Esophagus squamous epithelium (tissue), 5 donors: Measurements from ENCODE around the gene OTUD6A. TPM values are rescaled to one million over a fixed set of nuclear protein-coding genes. Genes with fewer than 3 reads are reported as not detected.

Source experiments
- DNase-seq: peaks from one replicate; lab custom pipeline; 2025; lab: John Stamatoyannopoulos, UW
- H3K27ac ChIP-seq, 4 donors: fragments of 200-600 bp; sonication (generic); one replicate each; pipeline ENCODE4 v1.5.1; 2016 to 2019; ENCODE audit warnings: mild to moderate bottlenecking in 1 of 4
- H3K27me3 ChIP-seq, 4 donors: fragments of 200-600 bp; sonication (generic); 1 replicate in 3 of 4; 2 replicates in 1 of 4; pipeline versions ENCODE4 v1.5.1 to v1.6.0; 2017 to 2021; ENCODE audit warnings: antibody characterized with exemption in 1 of 4
- H3K36me3 ChIP-seq, 3 donors: fragments of 200-600 bp; sonication (generic); one replicate each; pipeline ENCODE4 v1.5.1; 2016 to 2019
- H3K4me1 ChIP-seq, 3 donors: fragments of 200-600 bp; sonication (generic); one replicate each; pipeline ENCODE4 v1.5.1; 2017 to 2019
- H3K4me3 ChIP-seq, 4 donors: fragments of 200-600 bp; sonication (generic); 1 replicate in 3 of 4; 2 replicates in 1 of 4; pipeline ENCODE4 v1.5.1; 2016 to 2019; ENCODE audit warnings: mild to moderate bottlenecking in 2 of 4, moderate library complexity in 1 of 4
- H3K9me3 ChIP-seq, 3 donors: fragments of 200-600 bp; sonication (generic); one replicate each; pipeline ENCODE4 v1.5.1; 2016 to 2019
- POLR2A ChIP-seq, 4 donors: fragments of 450-650 bp; IDR thresholded peaks; one replicate each; pipeline ENCODE4 v1.6.1; 2017; ENCODE audit warnings: antibody characterized with exemption in 4 of 4, mild to moderate bottlenecking in 4 of 4, moderate library complexity in 3 of 4
- WGBS, 2 donors: methylation state at CpG; one replicate each; pipeline ENCODE4 v1.1.5; 2018; 5-methylcytosine and 5-hydroxymethylcytosine counted together
- intact Hi-C: fragments of 100-400 bp; cut with DNase I; formaldehyde crosslinking; loops from one replicate; pipeline ENCODE4 v1.15.0; 2022
- total RNA-seq, 4 donors: library from RNA; depleted of rRNA; stranded (reverse); fragments of >200 nt; gene quantifications; one replicate each; pipeline ENCODE4 v1.1.0, GENCODE V29; 2016
- TF ChIP-seq, protein P1 (sequence below), 6 experiments: fragments of 450-650 bp in 4 of 6; fragments of 200-600 bp in 2 of 6; sonication (generic) in 2 of 6; IDR thresholded peaks; one replicate each; pipeline ENCODE4 v1.5.1; 2016 to 2019; ENCODE audit warnings: antibody characterized with exemption in 6 of 6, mild to moderate bottlenecking in 4 of 6, moderate library complexity in 4 of 6
- donor health status: DM: yes; HTN: yes; CAD: no.

The OTUD6A gene
- total RNA-seq, 4 donors from 2014 or later, result not detected

DNA sequence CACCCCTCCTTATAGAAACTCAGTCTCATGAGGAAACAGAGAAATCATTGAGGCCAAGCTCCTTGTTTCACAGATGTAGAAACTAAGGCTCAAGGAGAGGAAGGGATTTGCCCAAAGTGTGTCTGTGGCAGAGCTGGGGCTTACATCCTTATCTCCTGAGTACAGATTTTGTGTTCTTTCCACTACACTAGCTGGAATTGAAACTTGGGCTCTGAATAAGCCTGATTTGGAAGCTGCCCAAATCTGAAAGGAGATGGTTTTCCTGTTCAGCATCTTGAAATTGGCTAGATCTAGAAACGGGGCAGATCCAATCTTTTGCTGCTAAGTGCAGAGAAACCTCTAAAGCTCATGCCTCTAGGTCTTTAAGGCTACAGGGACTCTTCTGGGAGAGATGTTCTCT lies 36.8 kb upstream of the OTUD6A start:
- H3K9me3 ChIP-seq, result no peaks in the 10 kb centered on the region
- no peaks in the 10 kb centered on the region for H3K27me3 ChIP-seq
- no peak overlapping the region for H3K4me3 ChIP-seq
- 25% methylated on average over 1 of the region's 1 CpG; no CpG with 5 or more reads in 1 of the 2 donors for WGBS, 2 donors
- no peaks in the 10 kb centered on the region for H3K4me1 ChIP-seq
- no peak for TF ChIP-seq POLR2A (IDR thresholded peaks at IDR 0.05)
- TF ChIP-seq, protein P1, sequence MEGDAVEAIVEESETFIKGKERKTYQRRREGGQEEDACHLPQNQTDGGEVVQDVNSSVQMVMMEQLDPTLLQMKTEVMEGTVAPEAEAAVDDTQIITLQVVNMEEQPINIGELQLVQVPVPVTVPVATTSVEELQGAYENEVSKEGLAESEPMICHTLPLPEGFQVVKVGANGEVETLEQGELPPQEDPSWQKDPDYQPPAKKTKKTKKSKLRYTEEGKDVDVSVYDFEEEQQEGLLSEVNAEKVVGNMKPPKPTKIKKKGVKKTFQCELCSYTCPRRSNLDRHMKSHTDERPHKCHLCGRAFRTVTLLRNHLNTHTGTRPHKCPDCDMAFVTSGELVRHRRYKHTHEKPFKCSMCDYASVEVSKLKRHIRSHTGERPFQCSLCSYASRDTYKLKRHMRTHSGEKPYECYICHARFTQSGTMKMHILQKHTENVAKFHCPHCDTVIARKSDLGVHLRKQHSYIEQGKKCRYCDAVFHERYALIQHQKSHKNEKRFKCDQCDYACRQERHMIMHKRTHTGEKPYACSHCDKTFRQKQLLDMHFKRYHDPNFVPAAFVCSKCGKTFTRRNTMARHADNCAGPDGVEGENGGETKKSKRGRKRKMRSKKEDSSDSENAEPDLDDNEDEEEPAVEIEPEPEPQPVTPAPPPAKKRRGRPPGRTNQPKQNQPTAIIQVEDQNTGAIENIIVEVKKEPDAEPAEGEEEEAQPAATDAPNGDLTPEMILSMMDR (IDR thresholded peaks at IDR 0.05), result no peak
- H3K36me3 ChIP-seq, result no peaks in the 10 kb centered on the region
- H3K27ac ChIP-seq, result no peak overlapping the region
- intact Hi-C loops, result no loop called here
- no peak for DNase-seq

DNA sequence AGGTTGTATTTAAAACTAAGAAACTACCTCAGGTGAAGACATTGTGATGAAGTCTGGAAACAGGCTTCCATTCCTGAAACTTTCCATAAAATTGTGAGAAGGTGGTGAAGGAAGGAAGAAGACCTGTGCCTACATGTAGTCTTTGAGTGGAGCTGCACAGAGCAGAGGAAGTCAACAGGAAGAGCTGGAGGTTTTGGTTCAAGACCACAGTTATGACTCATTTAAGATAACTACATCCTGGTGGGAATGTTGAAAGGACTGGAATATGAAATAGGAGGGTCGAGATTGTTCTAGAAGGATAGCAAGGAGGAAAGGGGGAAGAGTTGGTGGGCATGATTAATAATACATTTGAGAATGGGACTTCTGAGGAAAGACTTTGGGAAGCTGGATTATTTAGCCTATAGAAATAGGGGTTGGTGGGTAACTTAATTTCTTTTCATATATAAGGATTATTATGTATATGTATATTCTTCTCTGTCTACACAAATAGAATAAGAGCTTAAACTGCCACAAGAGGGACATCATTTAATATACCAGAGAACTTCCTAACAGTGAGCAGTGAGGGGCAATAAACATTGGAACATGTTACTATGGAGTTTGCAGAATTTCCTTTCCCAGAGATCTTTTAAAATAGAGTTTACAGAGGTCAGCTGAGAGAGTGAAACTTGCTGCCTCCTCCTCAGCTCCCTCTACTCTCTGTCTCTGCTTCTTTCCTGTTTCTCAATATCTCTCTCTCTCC lies 36.0 kb upstream of the OTUD6A start:
- no peaks in the 10 kb centered on the region for H3K27me3 ChIP-seq
- H3K4me3 ChIP-seq, result no peak overlapping the region
- no peaks in the 10 kb centered on the region for H3K4me1 ChIP-seq
- DNase-seq, result no peak
- TF ChIP-seq, protein P1 (IDR thresholded peaks at IDR 0.05), result no peak
- TF ChIP-seq POLR2A (IDR thresholded peaks at IDR 0.05), result no peak
- intact Hi-C loops, result no loop called here
- H3K9me3 ChIP-seq, result no peaks in the 10 kb centered on the region
- no peaks in the 10 kb centered on the region for H3K36me3 ChIP-seq
- 35 to 38% methylated on average over 1 of the region's 1 CpG for WGBS, 2 donors
- no peak overlapping the region for H3K27ac ChIP-seq

DNA sequence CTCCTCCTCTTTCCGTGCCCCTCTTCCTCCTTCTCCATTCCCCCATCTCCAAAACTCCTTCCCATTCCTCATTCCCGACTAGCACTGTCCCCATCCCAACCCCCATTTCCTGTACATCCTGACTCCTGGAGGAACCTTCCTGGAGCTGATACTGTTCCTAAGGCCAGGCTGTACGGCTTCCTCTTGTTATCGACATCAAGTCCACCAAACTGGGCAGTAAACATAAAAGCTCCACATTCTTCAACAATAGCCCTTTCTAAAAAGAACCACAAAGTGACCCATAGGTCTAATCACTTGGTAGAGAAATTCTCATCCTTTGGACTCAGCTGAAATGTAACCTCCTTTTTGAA lies 35.4 kb upstream of the OTUD6A start:
- WGBS, 2 donors, result 60 to 68% methylated on average over 4 of the region's 4 CpGs
- DNase-seq, result no peak
- intact Hi-C loops, result no loop called here
- Histone ChIP-seq H3K4me1 (no peaks in the 10 kb centered on the region), H3K4me3 (no peak overlapping the region), H3K27me3 (no peaks in the 10 kb centered on the region), H3K36me3 (no peaks in the 10 kb centered on the region), H3K9me3 (no peaks in the 10 kb centered on the region), H3K27ac (no peak overlapping the region)
- TF ChIP-seq POLR2A (IDR thresholded peaks at IDR 0.05), result no peak
- TF ChIP-seq, protein P1 (IDR thresholded peaks at IDR 0.05), result no peak

DNA sequence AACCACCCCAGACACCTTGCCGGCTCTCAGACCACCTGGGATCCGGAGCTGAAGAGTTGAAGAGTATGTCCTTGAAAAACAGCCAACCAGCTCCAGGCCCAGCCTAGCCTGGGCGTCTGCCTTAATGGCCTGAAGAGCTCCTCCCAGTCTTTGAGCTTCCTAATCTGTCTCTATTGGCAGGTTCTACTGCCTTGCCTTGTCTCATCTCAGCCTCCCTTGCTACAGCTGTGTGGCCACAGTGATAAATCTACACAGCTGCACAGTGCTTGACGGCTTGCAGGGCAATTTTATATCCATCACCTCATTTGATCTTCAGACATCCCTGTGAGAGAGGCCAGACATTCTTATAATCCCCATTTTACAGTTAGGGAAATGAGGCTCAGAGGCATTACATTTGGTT lies 32.4 kb upstream of the OTUD6A start:
- no peak for TF ChIP-seq POLR2A (IDR thresholded peaks at IDR 0.05)
- TF ChIP-seq, protein P1 (IDR thresholded peaks at IDR 0.05), result no peak
- DNase-seq, result no peak
- Histone ChIP-seq H3K9me3 (no peaks in the 10 kb centered on the region), H3K27ac (no peak overlapping the region), H3K4me3 (no peak overlapping the region), H3K36me3 (no peaks in the 10 kb centered on the region), H3K27me3 (no peaks in the 10 kb centered on the region), H3K4me1 (peaks cover 0 to 4% (median 0%) of the 10 kb centered on the region in 3 donors)
- intact Hi-C loops, result loop anchor here (10.0 kb wide), 1 partner anchor 65 kb away; no protein-coding TSS in a partner anchor
- WGBS, 2 donors, result 47% methylated on average over 2 of the region's 4 CpGs; no CpG with 5 or more reads in 1 of the 2 donors

DNA sequence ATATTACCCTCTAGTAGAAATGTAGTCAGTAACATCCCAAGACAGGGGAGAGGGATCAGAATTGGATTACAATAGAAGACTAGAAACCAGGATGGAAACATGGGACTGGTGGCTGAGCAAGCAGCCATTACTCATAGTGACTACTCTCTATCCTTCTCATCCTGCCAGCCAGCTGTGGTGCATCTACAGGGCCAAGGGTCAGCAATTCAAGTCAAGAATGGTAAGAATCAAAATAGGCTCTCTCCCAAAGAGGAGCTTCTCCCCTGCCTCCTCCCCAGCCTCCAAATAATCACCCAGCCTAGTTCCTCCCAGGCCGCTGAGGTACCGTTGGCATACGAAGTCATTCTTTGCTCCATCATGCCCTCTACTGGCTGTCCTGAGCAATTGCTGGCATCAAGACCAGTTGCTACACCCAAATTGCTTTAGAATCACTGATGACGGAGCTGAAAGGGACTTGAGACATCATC lies 31.9 kb upstream of the OTUD6A start:
- TF ChIP-seq POLR2A (IDR thresholded peaks at IDR 0.05), result no peak
- TF ChIP-seq, protein P1 (IDR thresholded peaks at IDR 0.05), result peak in 5 of 6 experiments; percentile 43 to 64 (median 57)
- WGBS, 2 donors, result 17 to 20% methylated on average over 1 to 4 of the region's 4 CpGs
- Histone ChIP-seq H3K4me1 (peaks cover 0 to 4% (median 0%) of the 10 kb centered on the region in 3 donors), H3K36me3 (no peaks in the 10 kb centered on the region), H3K27ac (no peak overlapping the region), H3K9me3 (no peaks in the 10 kb centered on the region), H3K4me3 (no peak overlapping the region), H3K27me3 (no peaks in the 10 kb centered on the region)
- DNase-seq, result no peak
- intact Hi-C loops, result loop anchor here (10.0 kb wide), 1 partner anchor 64 kb away; no protein-coding TSS in a partner anchor
